Uterus (tissue), 2 donors: ENCODE data around the gene CHD5.

Experiments used
- CTCF ChIP-seq, 4 experiments: fragments of 200-600 bp in 2 of 4; fragments of 450-650 bp in 2 of 4; sonication (generic) in 2 of 4; IDR thresholded peaks; one replicate each; pipeline ENCODE4 v1.5.1; 2016 to 2019; ENCODE audit warnings: antibody characterized with exemption in 4 of 4, mild to moderate bottlenecking in 2 of 4, moderate library complexity in 1 of 4
- POLR2A ChIP-seq, 2 donors: fragments of 450-650 bp; IDR thresholded peaks; one replicate each; pipeline ENCODE4 v1.6.1; 2016; ENCODE audit warnings: antibody characterized with exemption in 2 of 2, mild to moderate bottlenecking in 1 of 2, moderate library complexity in 1 of 2

GRCh38 chr1:6180707-6181311 lies 688 bp upstream of the CHD5 start:
- TF ChIP-seq CTCF (IDR thresholded peaks at IDR 0.05) = no peak
- no peak for TF ChIP-seq POLR2A (IDR thresholded peaks at IDR 0.05)
